Type B pancreatic cell (in vitro differentiated cells): ENCODE measurements around the gene HOXA6. TPM values are rescaled to one million over a fixed set of nuclear protein-coding genes. Genes with fewer than 3 reads are reported as not detected.
A peak's percentile ranks its signal among the peaks of the same experiment; 100 is the strongest.

Source experiments
- DNase-seq: peaks from one replicate; pipeline ENCODE4 v3.0.0; 2021; ENCODE audit warnings: mixed read lengths; ENCODE audit not compliant: unreplicated experiment; ENCODE audit errors: extremely low spot score
- H3K27ac Mint-ChIP-seq: 2 replicates; pipeline ENCODE4 v1.8.0; 2021; ENCODE audit warnings: mild to moderate bottlenecking, mixed read lengths
- H3K27me3 Mint-ChIP-seq: 2 replicates; pipeline ENCODE4 v1.8.0; 2021; ENCODE audit warnings: mixed read lengths
- H3K36me3 Mint-ChIP-seq: 2 replicates; pipeline ENCODE4 v1.8.0; 2021; ENCODE audit warnings: mixed read lengths
- H3K4me1 Mint-ChIP-seq: one replicate; pipeline ENCODE4 v1.8.0; 2021; ENCODE audit warnings: mixed read lengths; ENCODE audit not compliant: unreplicated experiment
- H3K4me3 Mint-ChIP-seq: 2 replicates; pipeline ENCODE4 v1.8.0; 2021; ENCODE audit warnings: mild to moderate bottlenecking, mixed read lengths
- H3K9me3 Mint-ChIP-seq: 2 replicates; pipeline ENCODE4 v1.8.0; 2021; ENCODE audit warnings: mixed read lengths
- total RNA-seq: library from RNA; stranded (reverse); gene quantifications from 2 replicates; pipeline ENCODE4 v1.2.1, GENCODE V29; 2021; ENCODE audit warnings: low replicate concordance
- TF ChIP-seq, protein P1 (sequence below): fragments of 200-600 bp; sonication (generic); conservative IDR thresholded peaks from 2 replicates; pipeline ENCODE4 v1.5.0; 2021; ENCODE audit warnings: antibody characterized with exemption, mild to moderate bottlenecking

The HOXA6 gene
- total RNA-seq, 1 donor from 2014 or later: 10.9 TPM

DNA sequence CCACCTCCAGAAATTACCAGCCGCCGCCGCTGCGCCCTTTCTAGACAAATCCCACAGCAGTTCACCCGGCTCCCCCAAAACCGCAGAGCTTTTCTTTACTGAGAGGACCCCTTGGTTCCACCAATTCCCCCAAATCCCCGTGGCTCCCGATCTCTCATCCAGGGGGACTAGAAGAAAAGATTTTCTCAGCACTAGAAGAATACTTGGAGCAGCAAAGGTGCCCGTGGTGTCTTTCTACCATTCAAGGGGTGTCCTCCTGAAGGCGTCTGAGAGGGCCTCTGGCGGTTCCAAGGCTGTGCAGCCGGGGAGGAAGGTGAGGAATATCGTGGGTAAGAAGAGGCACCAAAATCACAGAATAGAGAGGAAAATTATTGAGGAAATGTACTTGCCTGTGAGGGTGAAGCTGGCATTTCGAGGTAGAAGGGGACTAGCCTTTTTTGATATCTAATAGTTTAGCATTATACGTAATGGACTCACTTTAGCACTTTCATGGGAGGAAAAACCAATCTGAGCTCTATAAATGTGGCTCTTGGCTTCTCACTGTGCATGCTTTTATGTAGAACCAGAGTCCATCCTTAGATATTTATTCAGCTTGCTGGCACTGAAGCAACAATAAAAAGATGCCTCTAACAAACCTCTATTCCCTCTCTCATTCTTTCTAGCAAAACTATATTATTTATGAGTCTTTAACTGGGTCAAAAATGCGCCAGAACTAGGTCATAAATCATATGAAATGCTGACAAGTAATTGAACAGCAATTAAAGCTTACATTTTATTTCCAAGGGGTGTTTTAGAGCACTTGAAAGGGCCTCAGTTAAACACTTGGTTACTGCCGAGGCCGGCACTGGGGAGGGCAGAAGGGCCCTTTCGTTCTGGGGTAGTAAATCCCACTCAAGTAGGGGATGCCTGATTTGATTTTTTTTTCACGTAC lies 31.3 kb downstream of the HOXA6 start:
- TF ChIP-seq, protein P1, sequence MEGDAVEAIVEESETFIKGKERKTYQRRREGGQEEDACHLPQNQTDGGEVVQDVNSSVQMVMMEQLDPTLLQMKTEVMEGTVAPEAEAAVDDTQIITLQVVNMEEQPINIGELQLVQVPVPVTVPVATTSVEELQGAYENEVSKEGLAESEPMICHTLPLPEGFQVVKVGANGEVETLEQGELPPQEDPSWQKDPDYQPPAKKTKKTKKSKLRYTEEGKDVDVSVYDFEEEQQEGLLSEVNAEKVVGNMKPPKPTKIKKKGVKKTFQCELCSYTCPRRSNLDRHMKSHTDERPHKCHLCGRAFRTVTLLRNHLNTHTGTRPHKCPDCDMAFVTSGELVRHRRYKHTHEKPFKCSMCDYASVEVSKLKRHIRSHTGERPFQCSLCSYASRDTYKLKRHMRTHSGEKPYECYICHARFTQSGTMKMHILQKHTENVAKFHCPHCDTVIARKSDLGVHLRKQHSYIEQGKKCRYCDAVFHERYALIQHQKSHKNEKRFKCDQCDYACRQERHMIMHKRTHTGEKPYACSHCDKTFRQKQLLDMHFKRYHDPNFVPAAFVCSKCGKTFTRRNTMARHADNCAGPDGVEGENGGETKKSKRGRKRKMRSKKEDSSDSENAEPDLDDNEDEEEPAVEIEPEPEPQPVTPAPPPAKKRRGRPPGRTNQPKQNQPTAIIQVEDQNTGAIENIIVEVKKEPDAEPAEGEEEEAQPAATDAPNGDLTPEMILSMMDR: no peak
- H3K27me3 Mint-ChIP-seq: peaks cover 40% of the 10 kb centered on the region
- peak overlapping the region; percentile 99 for H3K27ac Mint-ChIP-seq
- DNase-seq: no peak
- H3K4me3 Mint-ChIP-seq: peak overlapping the region; percentile 91
- peaks cover 29% of the 10 kb centered on the region for H3K4me1 Mint-ChIP-seq
- peaks cover 55% of the 10 kb centered on the region for H3K36me3 Mint-ChIP-seq
- no peaks in the 10 kb centered on the region for H3K9me3 Mint-ChIP-seq

DNA sequence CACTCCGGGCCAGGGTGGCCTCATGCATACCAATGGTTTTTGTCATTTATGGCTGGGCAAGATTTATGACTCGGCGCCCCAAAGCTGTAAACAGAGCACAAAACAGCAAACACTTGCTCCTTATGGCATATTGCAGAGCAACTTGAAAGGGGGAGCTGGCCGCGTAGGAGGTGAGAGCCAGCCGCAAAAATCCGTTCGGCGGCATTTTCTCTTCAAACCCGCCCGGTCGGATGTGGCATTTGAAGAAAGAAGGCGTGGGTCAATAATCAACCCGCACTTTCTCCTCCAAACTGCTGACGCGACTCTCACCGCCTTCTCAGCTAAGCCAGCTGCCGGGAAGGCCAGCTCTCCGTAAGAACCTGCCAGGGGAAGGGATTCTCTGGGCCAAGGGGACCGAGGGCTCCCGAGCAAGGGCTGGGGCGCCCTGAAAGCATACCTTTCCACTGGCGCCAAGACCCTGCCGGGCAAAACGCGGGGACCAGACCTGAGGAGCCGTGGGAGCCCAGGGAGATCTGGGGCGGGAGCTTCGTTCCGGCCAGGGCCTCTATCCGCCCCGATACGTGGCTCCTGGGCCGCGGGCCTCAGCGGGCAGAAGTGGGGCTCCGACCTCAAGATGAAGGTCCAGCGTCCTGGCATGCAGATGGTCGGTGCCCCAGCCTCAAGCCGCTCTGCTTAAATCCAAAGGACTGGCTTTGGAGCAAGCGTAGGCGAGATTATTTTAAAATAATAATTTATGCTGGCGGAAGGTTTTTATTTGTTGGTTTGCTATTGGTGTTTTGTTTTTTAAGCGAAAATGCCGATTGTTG lies 32.1 kb downstream of the HOXA6 start:
- peak; percentile 73 for DNase-seq
- H3K27me3 Mint-ChIP-seq: peaks cover 47% of the 10 kb centered on the region

DNA sequence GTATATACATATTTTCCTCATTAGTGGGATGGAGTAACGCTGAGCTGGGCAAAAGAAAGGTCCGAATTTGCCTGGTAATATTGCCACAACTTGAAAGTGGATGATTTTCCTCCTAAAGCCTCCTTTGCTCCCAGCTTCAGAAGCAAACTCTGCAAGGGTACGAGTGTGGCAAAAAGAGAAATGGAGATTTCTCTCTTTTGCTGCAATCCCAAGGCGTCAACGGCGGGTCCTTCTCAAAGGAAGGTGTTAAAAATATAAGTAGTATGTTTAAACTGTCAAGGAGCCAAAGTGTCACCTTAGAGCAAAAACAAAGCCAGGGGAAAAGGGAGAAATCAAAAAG lies 32.7 kb downstream of the HOXA6 start:
- TF ChIP-seq, protein P1: no peak
- H3K9me3 Mint-ChIP-seq: no peaks in the 10 kb centered on the region
- peak overlapping the region; percentile 99 for H3K27ac Mint-ChIP-seq
- no peak for DNase-seq
- H3K36me3 Mint-ChIP-seq: peaks cover 60% of the 10 kb centered on the region
- peak overlapping the region; percentile 91 for H3K4me3 Mint-ChIP-seq
- H3K27me3 Mint-ChIP-seq: peaks cover 49% of the 10 kb centered on the region
- peaks cover 27% of the 10 kb centered on the region for H3K4me1 Mint-ChIP-seq

More for the DNA sequence above, 32.1 kb downstream of the HOXA6 start:
- H3K9me3 Mint-ChIP-seq: no peaks in the 10 kb centered on the region
- peaks cover 28% of the 10 kb centered on the region for H3K4me1 Mint-ChIP-seq
- TF ChIP-seq, protein P1: no peak
- peak overlapping the region; percentile 91 for H3K4me3 Mint-ChIP-seq
- peak overlapping the region; percentile 99 for H3K27ac Mint-ChIP-seq
- H3K36me3 Mint-ChIP-seq: peaks cover 58% of the 10 kb centered on the region

DNA sequence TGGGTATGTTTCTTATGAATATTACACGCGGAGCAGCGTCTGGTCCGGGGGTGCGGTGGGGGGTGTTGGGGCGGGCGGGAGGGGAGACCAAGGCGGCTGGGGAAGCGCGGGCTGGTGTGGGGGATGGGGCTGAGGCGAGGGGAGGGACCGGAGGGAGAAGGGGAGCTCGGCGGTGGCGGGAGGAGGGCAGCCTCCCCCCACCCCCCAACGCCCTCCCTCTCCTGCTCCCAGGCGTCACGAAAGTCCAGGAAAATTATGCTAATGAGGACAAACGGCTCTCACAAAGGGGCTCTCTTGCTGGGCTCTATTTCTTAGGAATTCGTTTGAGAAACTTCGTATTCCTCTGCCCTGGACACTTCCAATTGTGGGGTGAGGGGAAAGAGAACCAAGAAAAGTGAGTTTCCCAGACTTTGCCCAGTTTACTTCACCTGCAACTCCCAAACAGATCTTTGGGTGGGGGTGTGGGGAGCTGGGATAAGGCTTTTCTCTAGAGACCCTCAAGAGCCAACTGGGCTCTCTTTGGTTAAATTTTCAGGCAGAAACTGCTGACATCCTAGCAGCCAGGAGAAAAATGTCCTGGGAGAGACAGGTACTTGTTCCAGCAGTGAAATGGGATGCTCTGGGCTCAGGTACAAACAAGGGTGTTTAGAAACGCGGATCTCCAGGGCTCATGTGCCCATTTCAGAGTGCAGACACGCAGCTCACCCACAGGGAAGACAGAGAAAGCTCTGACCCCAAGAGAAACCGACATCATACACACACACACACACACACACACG lies 33.4 kb downstream of the HOXA6 start:
- Mint-ChIP-seq H3K9me3 (no peaks in the 10 kb centered on the region), H3K27ac (peak overlapping the region; percentile 99), H3K4me1 (peaks cover 26% of the 10 kb centered on the region), H3K27me3 (peaks cover 50% of the 10 kb centered on the region), H3K4me3 (peak overlapping the region; percentile 91), H3K36me3 (peaks cover 61% of the 10 kb centered on the region)
- DNase-seq: peak; percentile 85
- TF ChIP-seq, protein P1: no peak
